Prostate gland (tissue), 2 donors: Measurements from ENCODE around the gene RBMX2. TPM values are rescaled to one million over a fixed set of nuclear protein-coding genes. Genes with fewer than 3 reads are reported as not detected.

ENCODE experiments used
- DNase-seq: peaks from one replicate; pipeline ENCODE4 v3.0.0-alpha.2; 2019; ENCODE audit warnings: low spot score
- H3K27ac ChIP-seq, 2 donors: fragments of 200-600 bp; sonication (generic); 2 replicates each; pipeline ENCODE4 v1.5.1; 2017 to 2019
- H3K27me3 ChIP-seq: fragments of 200-600 bp; sonication (generic); replicated peaks from 2 replicates; pipeline ENCODE4 v1.5.1; 2019; ENCODE audit not compliant: insufficient read depth
- H3K36me3 ChIP-seq, 2 donors: fragments of 200-600 bp; sonication (generic); 1 replicate in 1 of 2; 2 replicates in 1 of 2; pipeline versions ENCODE4 v1.5.1 to v1.8.1; 2017 to 2019
- H3K4me1 ChIP-seq: fragments of 200-600 bp; sonication (generic); replicated peaks from 2 replicates; pipeline ENCODE4 v1.5.1; 2019
- H3K4me3 ChIP-seq, 2 donors: fragments of 200-600 bp; sonication (generic); 2 replicates each; pipeline ENCODE4 v1.5.1; 2017 to 2019
- H3K9me3 ChIP-seq: fragments of 200-600 bp; sonication (generic); 2 replicates; pipeline ENCODE4 v1.5.1; 2017
- POLR2A ChIP-seq: fragments of 450-650 bp; IDR thresholded peaks from one replicate; pipeline ENCODE4 v1.6.1; 2016; ENCODE audit warnings: antibody characterized with exemption, mild to moderate bottlenecking
- POLR2AphosphoS5 ChIP-seq: sonication (generic); formaldehyde crosslinking; IDR thresholded peaks from one replicate; pipeline ENCODE4 v1.6.1; 2017; ENCODE audit warnings: antibody characterized with exemption
- WGBS: methylation state at CpG from one replicate; pipeline ENCODE4 v1.1.5; 2018; 5-methylcytosine and 5-hydroxymethylcytosine counted together
- intact Hi-C: fragments of 100-400 bp; cut with DNase I; formaldehyde crosslinking; loops from one replicate; pipeline ENCODE4 v1.14.2; 2022
- total RNA-seq, 2 donors: library from RNA; depleted of rRNA; stranded (reverse); fragments of >200 nt; gene quantifications; one replicate each; pipeline ENCODE4 v1.1.0, GENCODE V29; 2016
- TF ChIP-seq, protein P1 (sequence below), 4 experiments: fragments of 200-600 bp in 2 of 4; fragments of 450-650 bp in 2 of 4; sonication (generic) in 2 of 4; IDR thresholded peaks; 1 replicate in 3 of 4; 2 replicates in 1 of 4; pipeline ENCODE4 v1.5.1; 2016 to 2019; ENCODE audit warnings: antibody characterized with exemption in 4 of 4, mild to moderate bottlenecking in 2 of 4, moderate library complexity in 2 of 4

The RBMX2 gene
- total RNA-seq, 2 donors from 2014 or later: 10.2 to 19.8 TPM

DNA sequence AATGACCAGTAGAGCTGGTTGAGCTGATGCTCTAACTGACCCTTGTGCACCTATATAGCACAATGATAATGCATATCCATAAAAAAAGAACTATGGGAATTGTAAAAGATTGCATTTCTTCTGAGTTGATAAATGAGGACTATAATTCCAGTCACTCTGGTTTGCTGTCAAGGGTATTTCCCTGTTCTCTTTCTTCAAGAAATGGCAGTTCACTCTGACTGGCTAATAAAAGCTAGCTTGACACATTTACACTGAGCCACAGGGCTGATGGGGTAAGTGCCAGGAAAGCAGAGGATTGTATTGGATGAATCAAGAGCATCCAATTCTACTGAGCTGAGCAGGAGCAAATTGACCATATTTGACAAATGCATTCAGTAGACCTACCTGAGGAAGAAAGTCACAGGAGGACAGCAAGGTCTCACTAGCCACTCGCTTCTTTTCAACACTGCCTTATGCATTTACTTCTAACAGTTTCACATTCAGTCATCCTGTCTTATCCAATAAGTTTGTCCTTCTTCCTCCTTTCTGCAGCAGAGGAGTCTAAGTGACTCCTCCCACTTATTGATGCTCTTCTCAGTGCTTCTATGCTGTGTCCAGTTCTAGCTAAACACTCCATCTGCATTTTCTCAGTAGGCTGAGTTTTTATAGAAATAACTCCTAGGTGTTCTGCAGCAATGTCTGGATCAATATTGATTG lies 43.0 kb downstream of the RBMX2 start:
- 100% methylated on average over 1 of the region's 1 CpG for WGBS
- TF ChIP-seq POLR2A (no peak), POLR2AphosphoS5 (no peak)
- TF ChIP-seq, protein P1, sequence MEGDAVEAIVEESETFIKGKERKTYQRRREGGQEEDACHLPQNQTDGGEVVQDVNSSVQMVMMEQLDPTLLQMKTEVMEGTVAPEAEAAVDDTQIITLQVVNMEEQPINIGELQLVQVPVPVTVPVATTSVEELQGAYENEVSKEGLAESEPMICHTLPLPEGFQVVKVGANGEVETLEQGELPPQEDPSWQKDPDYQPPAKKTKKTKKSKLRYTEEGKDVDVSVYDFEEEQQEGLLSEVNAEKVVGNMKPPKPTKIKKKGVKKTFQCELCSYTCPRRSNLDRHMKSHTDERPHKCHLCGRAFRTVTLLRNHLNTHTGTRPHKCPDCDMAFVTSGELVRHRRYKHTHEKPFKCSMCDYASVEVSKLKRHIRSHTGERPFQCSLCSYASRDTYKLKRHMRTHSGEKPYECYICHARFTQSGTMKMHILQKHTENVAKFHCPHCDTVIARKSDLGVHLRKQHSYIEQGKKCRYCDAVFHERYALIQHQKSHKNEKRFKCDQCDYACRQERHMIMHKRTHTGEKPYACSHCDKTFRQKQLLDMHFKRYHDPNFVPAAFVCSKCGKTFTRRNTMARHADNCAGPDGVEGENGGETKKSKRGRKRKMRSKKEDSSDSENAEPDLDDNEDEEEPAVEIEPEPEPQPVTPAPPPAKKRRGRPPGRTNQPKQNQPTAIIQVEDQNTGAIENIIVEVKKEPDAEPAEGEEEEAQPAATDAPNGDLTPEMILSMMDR (IDR thresholded peaks at IDR 0.05): no peak
- no peaks in the 10 kb centered on the region for H3K4me1 ChIP-seq
- no peaks in the 10 kb centered on the region for H3K27me3 ChIP-seq
- DNase-seq: no peak
- H3K4me3 ChIP-seq: no peak overlapping the region
- intact Hi-C loops: no loop called here
- no peaks in the 10 kb centered on the region for H3K9me3 ChIP-seq
- no peaks in the 10 kb centered on the region for H3K36me3 ChIP-seq
- H3K27ac ChIP-seq: no peak overlapping the region

DNA sequence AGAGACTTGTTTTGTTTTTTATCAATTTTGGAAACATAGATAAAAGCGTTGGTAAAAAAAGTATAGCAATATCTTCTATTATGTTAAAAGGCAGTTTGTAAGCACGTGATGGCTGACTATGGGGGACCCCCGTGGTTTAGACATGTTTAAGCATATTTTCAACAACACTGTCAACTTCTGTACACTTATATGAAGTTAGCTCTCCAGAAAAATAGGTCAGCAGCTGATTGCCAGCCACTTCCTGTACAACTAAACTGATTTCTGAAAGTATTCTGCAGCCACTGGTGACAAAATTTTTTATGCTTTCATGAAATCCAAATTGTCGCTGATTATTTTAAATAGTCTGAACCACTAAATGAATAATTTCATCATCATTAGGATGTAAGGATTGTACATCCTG lies 45.2 kb downstream of the RBMX2 start:
- Histone ChIP-seq H3K27me3 (no peaks in the 10 kb centered on the region), H3K9me3 (no peaks in the 10 kb centered on the region), H3K4me3 (no peak overlapping the region), H3K4me1 (no peaks in the 10 kb centered on the region), H3K36me3 (no peaks in the 10 kb centered on the region), H3K27ac (no peak overlapping the region)
- intact Hi-C loops: no loop called here
- no peak for DNase-seq
- no peak for TF ChIP-seq POLR2A
- no peak for TF ChIP-seq POLR2AphosphoS5
- TF ChIP-seq, protein P1 (IDR thresholded peaks at IDR 0.05): no peak
- WGBS: 58% methylated on average over 4 of the region's 4 CpGs

Other genes with a start within 250 kb of the RBMX2 start
- 10 to 100 TPM; 21.8 to 32.2 TPM for gene AIFM1, start 236.1 kb upstream of the RBMX2 start, total RNA-seq
- under 1 TPM in 1 of 2 donors, not detected in 1; 0.62 TPM for gene RAB33A, start 230.0 kb upstream of the RBMX2 start, total RNA-seq
- 10 to 100 TPM in 1 of 2 donors, 1 to 10 TPM in 1; 4.1 to 19.0 TPM for gene ZNF280C, start 133.1 kb upstream of the RBMX2 start, total RNA-seq
- 10 to 100 TPM; 11.2 to 18.6 TPM for gene SLC25A14, start 62.1 kb upstream of the RBMX2 start, total RNA-seq
- 1 to 10 TPM in 1 of 2 donors, not detected in 1; 1.2 TPM for gene GPR119, start 16.3 kb upstream of the RBMX2 start, total RNA-seq